HepG2 (cell line): Measurements from ENCODE around the gene PFKP. TPM values are rescaled to one million over a fixed set of nuclear protein-coding genes. Genes with fewer than 3 reads are reported as not detected.

Source experiments
- ATAC-seq: fragments of 200-7000 bp; cut with Tn5 transposase; 3 replicates; pipeline ENCODE4 v1.9.1; 2020; ENCODE audit warnings: mild to moderate bottlenecking, moderate library complexity
- BruUV-seq: library from RNA; stranded (reverse); fragments of 400-500 nt; replicated peaks from 2 replicates; lab custom pipeline; 2021; lab: Mats Ljungman, UMichigan
- CTCF ChIA-PET: fragments of 300-600 bp; formaldehyde crosslinking; extraction: SDS; loops from one replicate; lab custom pipeline; 2021; ENCODE audit warnings: low total read pairs, inconsistent platforms, low intra/inter-chr PET ratio; lab: Yijun Ruan, JAX
- POLR2A ChIA-PET: fragments of 350-600 bp; sonication (Branson Sonifier 250); formaldehyde crosslinking; loops from one replicate; lab custom pipeline; 2020; ENCODE audit warnings: antibody characterized with exemption, inconsistent platforms; lab: Yijun Ruan, JAX
- DNase-seq: peaks from one replicate; pipeline ENCODE4 v3.0.0-alpha.2; 2015; ENCODE audit warnings: low spot score
- FAIRE-seq: peaks from 3 replicates; lab custom pipeline; 2011; peaks lifted over from hg19 to GRCh38; lab: Jason Lieb, UNC
- H2AFZ ChIP-seq: one replicate; pipeline ENCODE4 v1.6.1; 2011; ENCODE audit warnings: low read length, inconsistent platforms
- H3K27ac ChIP-seq: fragments of 300-600 bp; 3 replicates; pipeline ENCODE4 v1.8.0; 2011; ENCODE audit warnings: mixed run types, mild to moderate bottlenecking, mixed read lengths, low read length, inconsistent platforms; ENCODE audit not compliant: insufficient read depth; ENCODE audit errors: extremely low read length
- H3K27me3 ChIP-seq, 2 experiments: fragments of 200-600 bp in 1 of 2; 2 replicates in 1 of 2; 3 replicates in 1 of 2; pipeline versions ENCODE4 v1.6.0 to v1.8.0; 2011; ENCODE audit warnings: low read length in 2 of 2, mild to moderate bottlenecking in 2 of 2, moderate library complexity in 2 of 2, inconsistent platforms in 1 of 2; ENCODE audit not compliant: insufficient read depth in 2 of 2, control insufficient read depth in 1 of 2
- H3K36me3 ChIP-seq, 2 experiments: fragments of 200-600 bp in 1 of 2; replicated peaks in 1 of 2; 2 replicates in 1 of 2; 3 replicates in 1 of 2; pipeline versions ENCODE4 v1.5.1 to v1.8.0; 2011; ENCODE audit warnings: low read length in 2 of 2, inconsistent platforms in 1 of 2; ENCODE audit not compliant: insufficient read depth in 2 of 2, control insufficient read depth in 1 of 2
- H3K4me1 ChIP-seq: 2 replicates; pipeline ENCODE4 v1.5.1; 2012; ENCODE audit warnings: low read length, inconsistent platforms; ENCODE audit not compliant: insufficient read depth
- H3K4me2 ChIP-seq: 2 replicates; pipeline ENCODE4 v1.6.0; 2011; ENCODE audit warnings: low read depth, low read length, inconsistent platforms
- H3K4me3 ChIP-seq, 3 experiments: fragments of 200-600 bp in 1 of 3; sonication (generic), shearing (Covaris generic) in 1 of 3; replicated peaks in 1 of 3; 2 replicates each; pipeline ENCODE4 v1.5.1; 2011 to 2016; ENCODE audit warnings: low read length in 3 of 3, inconsistent platforms in 2 of 3, low read depth in 2 of 3, mild to moderate bottlenecking in 2 of 3, control low read depth in 1 of 3, mixed read lengths in 1 of 3; ENCODE audit not compliant: insufficient read depth in 1 of 3
- H3K79me2 ChIP-seq: one replicate; pipeline ENCODE4 v1.6.1; 2011; ENCODE audit warnings: low read length, inconsistent platforms; ENCODE audit not compliant: insufficient read depth
- H3K9ac ChIP-seq: 2 replicates; pipeline ENCODE4 v1.6.0; 2011; ENCODE audit warnings: mild to moderate bottlenecking, low read depth, low read length, inconsistent platforms; ENCODE audit not compliant: insufficient read depth
- H3K9me3 ChIP-seq: 2 replicates; pipeline ENCODE4 v1.5.1; 2012; ENCODE audit warnings: mild to moderate bottlenecking, low read length
- H4K20me1 ChIP-seq: 2 replicates; pipeline ENCODE4 v1.6.0; 2011; ENCODE audit warnings: inconsistent platforms, mild to moderate bottlenecking, low read length, moderate library complexity; ENCODE audit not compliant: insufficient read depth
- BCL6 ChIP-seq: IDR thresholded peaks from 2 replicates; pipeline ENCODE4 v1.6.1; 2016; ENCODE audit warnings: missing genetic modification reagents, missing compliant biosample characterization
- SOX6 ChIP-seq, 2 experiments: fragments of 450-650 bp in 1 of 2; sonication (generic) in 1 of 2; formaldehyde crosslinking in 1 of 2; IDR thresholded peaks; 2 replicates each; pipeline versions ENCODE4 v1.4.0 to v1.6.1; 2017 to 2020; ENCODE audit warnings: antibody characterized with exemption in 1 of 2, mild to moderate bottlenecking in 1 of 2, missing genetic modification reagents in 1 of 2
- STAG1 ChIP-seq: sonication (generic); formaldehyde crosslinking; IDR thresholded peaks from 2 replicates; pipeline ENCODE4 v1.4.0; 2020; ENCODE audit warnings: missing genetic modification reagents
- TCF7 ChIP-seq: sonication (generic); IDR thresholded peaks from 2 replicates; pipeline ENCODE4 v1.6.1; 2016; ENCODE audit warnings: antibody characterized with exemption, low read depth
- ZFY ChIP-seq: sonication (generic); formaldehyde crosslinking; IDR thresholded peaks from 2 replicates; pipeline ENCODE4 v1.4.0; 2020; ENCODE audit warnings: missing genetic modification reagents
- ZNF121 ChIP-seq: sonication (generic); formaldehyde crosslinking; IDR thresholded peaks from 2 replicates; pipeline ENCODE4 v1.5.0; 2020; ENCODE audit warnings: mild to moderate bottlenecking, missing genetic modification reagents
- ZNF33B ChIP-seq: sonication (generic); formaldehyde crosslinking; IDR thresholded peaks from 2 replicates; pipeline ENCODE4 v1.5.1; 2020; ENCODE audit warnings: mild to moderate bottlenecking, missing genetic modification reagents
- ZNF576 ChIP-seq: sonication (generic); formaldehyde crosslinking; IDR thresholded peaks from 2 replicates; pipeline ENCODE4 v1.4.0; 2020; ENCODE audit warnings: mild to moderate bottlenecking, missing genetic modification reagents
- ZNF772 ChIP-seq: sonication (generic); formaldehyde crosslinking; IDR thresholded peaks from 2 replicates; pipeline ENCODE4 v1.5.0; 2020; ENCODE audit warnings: mild to moderate bottlenecking, missing genetic modification reagents
- WGBS: methylation state at CpG from one replicate; pipeline ENCODE4 v1.1.6; 2017; ENCODE audit warnings: low lambda C conversion rate; 5-methylcytosine and 5-hydroxymethylcytosine counted together
- in situ Hi-C: cut with HindIII; loops from 2 replicates; pipeline ENCODE4 v1.10.0; 2017; ENCODE audit warnings: low pct_unique_long_range_greater_than_20kb; ENCODE audit not compliant: extremely low pct_ligation_motif_present
- intact Hi-C: fragments of 100-400 bp; cut with micrococcal nuclease; formaldehyde crosslinking; loops from one replicate; pipeline ENCODE4 v1.10.0; 2022; ENCODE audit not compliant: unreplicated experiment
- polyA plus RNA-seq, 8 experiments: library from polyadenylated mRNA; depleted of rRNA in 3 of 8; stranded (reverse) in 7 of 8; unstranded in 1 of 8; fragments of >200 nt; fragmentation: Illumina TruSeq in 4 of 8; extraction: Trizol in 4 of 8; gene quantifications; 2 replicates each; pipeline versions ENCODE4 v1.2.1 to v1.2.3, GENCODE V29; 2011 to 2016; ENCODE audit warnings: low read depth in 4 of 8, missing spikeins in 1 of 8, mixed read lengths in 1 of 8; ENCODE audit not compliant: insufficient read depth in 1 of 8
- total RNA-seq, 5 experiments: library from RNA; depleted of rRNA; stranded (reverse); fragments of >200 nt; fragmentation: Illumina TruSeq; extraction: Trizol; gene quantifications; 2 replicates each; pipeline ENCODE4 v1.2.3, GENCODE V29; 2016; ENCODE audit warnings: low read depth in 1 of 5
- TF ChIP-seq, protein P1 (sequence below): sonication (generic); formaldehyde crosslinking; IDR thresholded peaks from 2 replicates; pipeline ENCODE4 v1.4.0; 2020; ENCODE audit warnings: missing genetic modification reagents

Gene PFKP
- total and polyA plus RNA-seq, 2 of the 13 experiments (the other 11 are each of a cell fraction or from before 2014, with no cell fraction given), result 0.80 to 2.4 TPM

DNA sequence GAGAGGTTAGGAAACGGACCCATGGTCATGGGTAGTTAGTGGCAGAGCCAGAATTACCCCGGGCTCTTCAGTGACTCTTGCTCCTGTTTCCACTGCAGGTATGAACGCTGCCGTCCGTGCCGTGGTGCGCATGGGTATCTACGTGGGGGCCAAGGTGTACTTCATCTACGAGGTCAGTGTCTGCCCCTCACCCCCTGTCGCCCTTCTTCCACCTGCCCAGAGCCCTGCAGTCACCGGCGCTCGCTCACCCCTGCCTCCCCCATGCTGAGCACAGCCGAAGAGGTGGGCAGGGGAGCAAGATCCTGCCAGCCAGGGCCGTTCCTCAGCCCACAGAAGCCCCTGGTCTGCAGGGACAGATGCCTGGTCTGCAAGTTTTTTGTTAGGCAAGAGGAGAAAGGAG lies 14.9 kb downstream of the PFKP start:
- Histone ChIP-seq H3K4me1 (peaks cover 13% of the 10 kb centered on the region; the same call in 1 of the 2 replicates), H2AFZ (no peak overlapping the region), H3K9me3 (no peaks in the 10 kb centered on the region), H3K79me2 (no peaks in the 10 kb centered on the region), H4K20me1 (no peaks in the 10 kb centered on the region), H3K4me3 (no peak overlapping the region), H3K4me2 (no peak overlapping the region), H3K36me3 (no peaks in the 10 kb centered on the region), H3K27me3 (no peaks in the 10 kb centered on the region), H3K27ac (no peak overlapping the region)
- no TSS peak for BruUV-seq
- ChIA-PET POLR2A (no interaction called here), CTCF (no interaction called here)
- DNase-seq (no peak), FAIRE-seq (no peak)
- intact Hi-C loops (no loop called here), in situ Hi-C loops (no loop called here)
- WGBS, result 78% methylated on average over 15 of the region's 15 CpGs
- TF ChIP-seq ZNF121 (CRISPR knock-in tag) (no peak), SOX6 (IDR thresholded peaks at IDR 0.05) (no peak), SOX6 (CRISPR knock-in tag; IDR thresholded peaks at IDR 0.05) (no peak), BCL6 (CRISPR knock-in tag) (no peak), ZNF33B (no peak), ZNF772 (no peak), ZFY (no peak), TCF7 (no peak), STAG1 (CRISPR knock-in tag) (no peak), ZNF576 (CRISPR knock-in tag) (no peak)
- TF ChIP-seq, protein P1, sequence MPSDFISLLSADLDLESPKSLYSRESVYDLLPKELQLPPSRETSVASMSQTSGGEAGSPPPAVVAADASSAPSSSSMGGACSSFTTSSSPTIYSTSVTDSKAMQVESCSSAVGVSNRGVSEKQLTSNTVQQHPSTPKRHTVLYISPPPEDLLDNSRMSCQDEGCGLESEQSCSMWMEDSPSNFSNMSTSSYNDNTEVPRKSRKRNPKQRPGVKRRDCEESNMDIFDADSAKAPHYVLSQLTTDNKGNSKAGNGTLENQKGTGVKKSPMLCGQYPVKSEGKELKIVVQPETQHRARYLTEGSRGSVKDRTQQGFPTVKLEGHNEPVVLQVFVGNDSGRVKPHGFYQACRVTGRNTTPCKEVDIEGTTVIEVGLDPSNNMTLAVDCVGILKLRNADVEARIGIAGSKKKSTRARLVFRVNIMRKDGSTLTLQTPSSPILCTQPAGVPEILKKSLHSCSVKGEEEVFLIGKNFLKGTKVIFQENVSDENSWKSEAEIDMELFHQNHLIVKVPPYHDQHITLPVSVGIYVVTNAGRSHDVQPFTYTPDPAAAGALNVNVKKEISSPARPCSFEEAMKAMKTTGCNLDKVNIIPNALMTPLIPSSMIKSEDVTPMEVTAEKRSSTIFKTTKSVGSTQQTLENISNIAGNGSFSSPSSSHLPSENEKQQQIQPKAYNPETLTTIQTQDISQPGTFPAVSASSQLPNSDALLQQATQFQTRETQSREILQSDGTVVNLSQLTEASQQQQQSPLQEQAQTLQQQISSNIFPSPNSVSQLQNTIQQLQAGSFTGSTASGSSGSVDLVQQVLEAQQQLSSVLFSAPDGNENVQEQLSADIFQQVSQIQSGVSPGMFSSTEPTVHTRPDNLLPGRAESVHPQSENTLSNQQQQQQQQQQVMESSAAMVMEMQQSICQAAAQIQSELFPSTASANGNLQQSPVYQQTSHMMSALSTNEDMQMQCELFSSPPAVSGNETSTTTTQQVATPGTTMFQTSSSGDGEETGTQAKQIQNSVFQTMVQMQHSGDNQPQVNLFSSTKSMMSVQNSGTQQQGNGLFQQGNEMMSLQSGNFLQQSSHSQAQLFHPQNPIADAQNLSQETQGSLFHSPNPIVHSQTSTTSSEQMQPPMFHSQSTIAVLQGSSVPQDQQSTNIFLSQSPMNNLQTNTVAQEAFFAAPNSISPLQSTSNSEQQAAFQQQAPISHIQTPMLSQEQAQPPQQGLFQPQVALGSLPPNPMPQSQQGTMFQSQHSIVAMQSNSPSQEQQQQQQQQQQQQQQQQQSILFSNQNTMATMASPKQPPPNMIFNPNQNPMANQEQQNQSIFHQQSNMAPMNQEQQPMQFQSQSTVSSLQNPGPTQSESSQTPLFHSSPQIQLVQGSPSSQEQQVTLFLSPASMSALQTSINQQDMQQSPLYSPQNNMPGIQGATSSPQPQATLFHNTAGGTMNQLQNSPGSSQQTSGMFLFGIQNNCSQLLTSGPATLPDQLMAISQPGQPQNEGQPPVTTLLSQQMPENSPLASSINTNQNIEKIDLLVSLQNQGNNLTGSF, result no peak
- TF ChIP-seq, all 625 proteins: peak for 0
- no peak overlapping the region for H3K9ac ChIP-seq
- no peak for ATAC-seq
